GM12892 (cell line): ENCODE results near the gene GPR132.

ENCODE experiments used
- POLR2A ChIP-seq: IDR thresholded peaks from 2 replicates; pipeline ENCODE4 v1.6.1; 2011; ENCODE audit warnings: low read depth, low read length, control low read depth
- POLR2AphosphoS5 ChIP-seq: IDR thresholded peaks from 2 replicates; pipeline ENCODE4 v1.6.1; 2011; ENCODE audit warnings: low read depth, low read length, control low read depth

GRCh38 chr14:105091054-105091516 is 25.9 kb upstream of the GPR132 start:
- TF ChIP-seq POLR2A, result no peak
- TF ChIP-seq POLR2AphosphoS5, result no peak
